ENCODE data around the gene SNHG17. TPM values are rescaled to one million over a fixed set of nuclear protein-coding genes. Genes with fewer than 3 reads are reported as not detected.

The SNHG17 gene
- total RNA-seq, 1 experiment from 2014 or later: 111 TPM

- no peak for DNase-seq
- Mint-ChIP-seq H3K27me3 (ENCODE audit: unreplicated experiment) (no peaks in the 10 kb centered on the region), H3K9me3 (ENCODE audit: low read depth, unreplicated experiment) (no peaks in the 10 kb centered on the region), H3K27ac (ENCODE audit: unreplicated experiment) (no peak overlapping the region), H3K4me3 (ENCODE audit: low read depth, unreplicated experiment) (peak overlapping the region; percentile 88), H3K36me3 (ENCODE audit: insufficient read depth, unreplicated experiment) (peaks cover 80% of the 10 kb centered on the region), H3K4me1 (ENCODE audit: low read depth, unreplicated experiment) (peaks cover 50% of the 10 kb centered on the region)
- intact Hi-C loops (cut with micrococcal nuclease; ENCODE audit: unreplicated experiment): no loop called here
- BruUV-seq (replicated peaks): no TSS peak
- CTCF ChIA-PET: interaction anchor here (0.6 to 1.8 kb wide), 2 partner anchors 40 to 58 kb away, joined by 3 to 5 read pairs; partner anchors contain the start of gene RALGAPB
- TF ChIP-seq, protein P1, sequence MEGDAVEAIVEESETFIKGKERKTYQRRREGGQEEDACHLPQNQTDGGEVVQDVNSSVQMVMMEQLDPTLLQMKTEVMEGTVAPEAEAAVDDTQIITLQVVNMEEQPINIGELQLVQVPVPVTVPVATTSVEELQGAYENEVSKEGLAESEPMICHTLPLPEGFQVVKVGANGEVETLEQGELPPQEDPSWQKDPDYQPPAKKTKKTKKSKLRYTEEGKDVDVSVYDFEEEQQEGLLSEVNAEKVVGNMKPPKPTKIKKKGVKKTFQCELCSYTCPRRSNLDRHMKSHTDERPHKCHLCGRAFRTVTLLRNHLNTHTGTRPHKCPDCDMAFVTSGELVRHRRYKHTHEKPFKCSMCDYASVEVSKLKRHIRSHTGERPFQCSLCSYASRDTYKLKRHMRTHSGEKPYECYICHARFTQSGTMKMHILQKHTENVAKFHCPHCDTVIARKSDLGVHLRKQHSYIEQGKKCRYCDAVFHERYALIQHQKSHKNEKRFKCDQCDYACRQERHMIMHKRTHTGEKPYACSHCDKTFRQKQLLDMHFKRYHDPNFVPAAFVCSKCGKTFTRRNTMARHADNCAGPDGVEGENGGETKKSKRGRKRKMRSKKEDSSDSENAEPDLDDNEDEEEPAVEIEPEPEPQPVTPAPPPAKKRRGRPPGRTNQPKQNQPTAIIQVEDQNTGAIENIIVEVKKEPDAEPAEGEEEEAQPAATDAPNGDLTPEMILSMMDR (IDR thresholded peaks at IDR 0.05; ENCODE audit: unreplicated experiment): no peak
These were observed 2.8 kb downstream of the SNHG17 start for GRCh38 chr20:38432292-38432691.

DNA sequence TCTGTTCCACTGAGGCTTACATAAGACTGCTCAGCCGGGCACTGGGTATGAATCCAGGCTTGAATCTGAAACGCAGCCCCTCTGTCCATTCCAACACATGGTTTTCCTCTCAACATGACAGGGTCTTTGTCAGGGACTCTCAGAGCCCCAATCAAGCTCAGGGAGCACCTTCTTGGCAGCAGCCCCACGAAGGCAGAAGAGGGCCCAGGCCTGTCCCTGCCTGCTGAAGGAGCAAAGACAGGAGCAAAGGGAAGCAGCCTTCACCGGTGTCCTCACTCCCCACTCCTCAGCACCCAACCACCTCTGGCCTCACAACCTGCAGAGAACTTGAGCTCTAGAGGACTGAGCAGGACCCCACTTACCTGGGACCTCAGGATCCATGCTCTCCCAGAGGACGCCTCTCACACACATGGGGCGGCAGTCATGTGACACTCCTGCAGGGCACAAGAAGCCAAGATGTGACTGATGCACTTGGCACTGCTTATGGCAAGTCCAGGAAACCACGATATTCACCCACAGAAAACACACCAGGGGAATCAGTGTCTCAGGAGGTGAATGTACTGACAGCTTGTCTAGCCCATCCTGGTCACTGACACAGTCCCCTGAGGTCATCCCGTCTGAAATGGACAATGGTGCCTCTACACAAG, 4.3 kb downstream of the SNHG17 start:
- no TSS peak for BruUV-seq (replicated peaks)
- TF ChIP-seq, protein P1 (IDR thresholded peaks at IDR 0.05; ENCODE audit: unreplicated experiment): no peak
- Mint-ChIP-seq H3K4me3 (ENCODE audit: low read depth, unreplicated experiment) (no peak overlapping the region), H3K27me3 (ENCODE audit: unreplicated experiment) (no peaks in the 10 kb centered on the region), H3K9me3 (ENCODE audit: low read depth, unreplicated experiment) (no peaks in the 10 kb centered on the region), H3K36me3 (ENCODE audit: insufficient read depth, unreplicated experiment) (peaks cover 95% of the 10 kb centered on the region), H3K4me1 (ENCODE audit: low read depth, unreplicated experiment) (peaks cover 63% of the 10 kb centered on the region), H3K27ac (ENCODE audit: unreplicated experiment) (no peak overlapping the region)
- CTCF ChIA-PET: no interaction called here
- intact Hi-C loops (cut with micrococcal nuclease; ENCODE audit: unreplicated experiment): no loop called here
- DNase-seq: no peak

- intact Hi-C loops (cut with micrococcal nuclease; ENCODE audit: unreplicated experiment): no loop called here
These were observed 5.8 kb downstream of the SNHG17 start for GRCh38 chr20:38429301-38429700.

GRCh38 chr20:38428800-38429199, 6.3 kb downstream of the SNHG17 start:
- Mint-ChIP-seq H3K27me3 (ENCODE audit: unreplicated experiment) (no peaks in the 10 kb centered on the region), H3K4me3 (ENCODE audit: low read depth, unreplicated experiment) (no peak overlapping the region), H3K4me1 (ENCODE audit: low read depth, unreplicated experiment) (peaks cover 63% of the 10 kb centered on the region), H3K36me3 (ENCODE audit: insufficient read depth, unreplicated experiment) (peaks cover 98% of the 10 kb centered on the region), H3K27ac (ENCODE audit: unreplicated experiment) (no peak overlapping the region), H3K9me3 (ENCODE audit: low read depth, unreplicated experiment) (no peaks in the 10 kb centered on the region)
- intact Hi-C loops (cut with micrococcal nuclease; ENCODE audit: unreplicated experiment): no loop called here
- BruUV-seq (replicated peaks): no TSS peak
- CTCF ChIA-PET: no interaction called here
- no peak for DNase-seq
- TF ChIP-seq, protein P1 (IDR thresholded peaks at IDR 0.05; ENCODE audit: unreplicated experiment): no peak

More at GRCh38 chr20:38429301-38429700, 5.8 kb downstream of the SNHG17 start:
- Mint-ChIP-seq H3K9me3 (ENCODE audit: low read depth, unreplicated experiment) (no peaks in the 10 kb centered on the region), H3K4me1 (ENCODE audit: low read depth, unreplicated experiment) (peaks cover 63% of the 10 kb centered on the region), H3K36me3 (ENCODE audit: insufficient read depth, unreplicated experiment) (peaks cover 98% of the 10 kb centered on the region), H3K4me3 (ENCODE audit: low read depth, unreplicated experiment) (no peak overlapping the region), H3K27me3 (ENCODE audit: unreplicated experiment) (no peaks in the 10 kb centered on the region), H3K27ac (ENCODE audit: unreplicated experiment) (no peak overlapping the region)
- DNase-seq: no peak
- TF ChIP-seq, protein P1 (IDR thresholded peaks at IDR 0.05; ENCODE audit: unreplicated experiment): no peak
- BruUV-seq (replicated peaks): no TSS peak
- CTCF ChIA-PET: no interaction called here

All from Calu3 (cell line).